ENCODE data around the gene NSUN7.

The NSUN7 gene

GRCh38 chr4:40822420-40823166 lies 72.8 kb downstream of the NSUN7 start:
- DNase-seq (ENCODE audit: low read depth) = no peak

- no peak for DNase-seq (ENCODE audit: low read depth)
Observed at GRCh38 chr4:40825014-40825838, 75.5 kb downstream of the NSUN7 start.

GRCh38 chr4:40826821-40827220 lies 77.1 kb downstream of the NSUN7 start:
- DNase-seq (ENCODE audit: low read depth) = no peak

- DNase-seq (ENCODE audit: low read depth) = no peak
Observed at GRCh38 chr4:40827758-40828157, 78.0 kb downstream of the NSUN7 start.

GRCh38 chr4:40828661-40829060 lies 78.9 kb downstream of the NSUN7 start:
- DNase-seq (ENCODE audit: low read depth) = no peak

GRCh38 chr4:40829586-40829985 lies 79.8 kb downstream of the NSUN7 start:
- no peak for DNase-seq (ENCODE audit: low read depth)

- DNase-seq (ENCODE audit: low read depth) = no peak
Observed at GRCh38 chr4:40831146-40831907, 81.6 kb downstream of the NSUN7 start.

- DNase-seq (ENCODE audit: low read depth) = no peak
Observed at GRCh38 chr4:40832175-40832574, 82.4 kb downstream of the NSUN7 start.

GRCh38 chr4:40833212-40833611 lies 83.5 kb downstream of the NSUN7 start:
- DNase-seq (ENCODE audit: low read depth) = no peak

- DNase-seq (ENCODE audit: low read depth) = no peak
Observed at GRCh38 chr4:40837094-40837870, 87.5 kb downstream of the NSUN7 start.

- DNase-seq (ENCODE audit: low read depth) = no peak
Observed at GRCh38 chr4:40838742-40839141, 89.0 kb downstream of the NSUN7 start.

- no peak for DNase-seq (ENCODE audit: low read depth)
Observed at GRCh38 chr4:40840255-40840984, 90.7 kb downstream of the NSUN7 start.

- DNase-seq (ENCODE audit: low read depth) = peak; percentile 58
Observed at GRCh38 chr4:40840985-40841571, 91.3 kb downstream of the NSUN7 start.

GRCh38 chr4:40842318-40842717 lies 92.6 kb downstream of the NSUN7 start:
- DNase-seq (ENCODE audit: low read depth) = no peak

- no peak for DNase-seq (ENCODE audit: low read depth)
Observed at GRCh38 chr4:40842725-40843423, 93.1 kb downstream of the NSUN7 start.

- DNase-seq (ENCODE audit: low read depth) = no peak
Observed at GRCh38 chr4:40843696-40844095, 93.9 kb downstream of the NSUN7 start.

GRCh38 chr4:40844261-40844660 lies 94.5 kb downstream of the NSUN7 start:
- no peak for DNase-seq (ENCODE audit: low read depth)

GRCh38 chr4:40845154-40845835 lies 95.5 kb downstream of the NSUN7 start:
- no peak for DNase-seq (ENCODE audit: low read depth)

- no peak for DNase-seq (ENCODE audit: low read depth)
Observed at GRCh38 chr4:40846532-40846931, 96.8 kb downstream of the NSUN7 start.

GRCh38 chr4:40848251-40848650 lies 98.5 kb downstream of the NSUN7 start:
- DNase-seq (ENCODE audit: low read depth) = no peak
